ENCODE data around the gene FAM3C. TPM values are rescaled to one million over a fixed set of nuclear protein-coding genes. Genes with fewer than 3 reads are reported as not detected.

The FAM3C gene
- total and polyA plus RNA-seq, 2 of the 4 experiments (the other 2 are of a cell fraction): 11.5 to 45.8 TPM

DNA sequence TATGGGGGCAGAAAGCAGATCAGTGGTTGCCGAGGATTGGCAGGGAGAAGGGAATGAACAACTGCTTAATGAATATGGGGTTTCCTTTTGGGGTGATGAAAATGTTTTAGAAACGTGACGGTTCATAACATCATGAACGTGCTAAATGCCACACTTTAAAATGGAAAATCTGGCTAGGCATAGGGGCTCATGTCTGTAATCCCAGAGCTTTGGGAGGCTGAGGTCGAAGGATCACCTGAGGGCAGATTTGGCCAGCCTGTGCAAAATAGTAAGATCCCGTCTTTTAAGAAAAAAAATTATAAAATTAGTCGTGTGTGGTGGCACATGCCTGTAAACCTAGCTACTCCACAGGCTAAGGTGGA is 3.1 kb downstream of the FAM3C start:
- Histone ChIP-seq H3K4me3 (ENCODE audit: insufficient read depth, low read depth, low read length) (no peak overlapping the region), H3K27me3 (ENCODE audit: control insufficient read depth, insufficient read depth, low read length) (no peaks in the 10 kb centered on the region), H3K18ac (ENCODE audit: low read depth, low read length) (no peak overlapping the region), H3K36me3 (ENCODE audit: control insufficient read depth, insufficient read depth, low read length) (peaks cover 3% of the 10 kb centered on the region), H3K14ac (replicated peaks; ENCODE audit: low read depth, low read length) (no peak overlapping the region), H2BK15ac (ENCODE audit: low read depth, low read length) (no peak overlapping the region), H3K9ac (ENCODE audit: low read depth, low read length) (no peak overlapping the region), H3K79me1 (ENCODE audit: low read depth in 1 of 2, low read length in 2 of 2) (peaks cover 22 to 50% of the 10 kb centered on the region in 2 experiments), H2BK20ac (ENCODE audit: low read depth, low read length) (no peak overlapping the region), H2AK9ac (replicated peaks; ENCODE audit: low read depth, low read length, poor library complexity) (no peak overlapping the region), H4K5ac (ENCODE audit: low read depth, low read length) (no peak overlapping the region), H3K27ac (ENCODE audit: insufficient read depth, low read length) (no peak overlapping the region), H3K4ac (ENCODE audit: low read depth, low read length) (no peak overlapping the region), H2AFZ (replicated peaks; ENCODE audit: low read length, poor library complexity) (no peak overlapping the region), H3K23ac (ENCODE audit: low read depth, low read length) (no peak overlapping the region), H3K4me1 (ENCODE audit: control insufficient read depth, insufficient read depth, low read length) (no peaks in the 10 kb centered on the region), H4K91ac (ENCODE audit: insufficient read depth, low read depth, low read length) (no peak overlapping the region), H3K9me3 (ENCODE audit: control insufficient read depth, insufficient read depth, low read length) (no peaks in the 10 kb centered on the region), H2AK5ac (ENCODE audit: low read depth, low read length) (no peak overlapping the region), H2BK120ac (ENCODE audit: low read depth, low read length) (no peak overlapping the region), H3K4me2 (ENCODE audit: low read depth, low read length) (no peak overlapping the region), H4K20me1 (ENCODE audit: insufficient read depth, low read length) (peaks cover 18% of the 10 kb centered on the region), H3K56ac (ENCODE audit: extremely low read depth, insufficient read depth, low read length) (no peak overlapping the region), H2BK5ac (ENCODE audit: low read depth, low read length, poor library complexity, severe bottlenecking) (no peak overlapping the region), H3K9me1 (ENCODE audit: insufficient read depth, low read length) (no peaks in the 10 kb centered on the region), H4K8ac (ENCODE audit: low read depth in 2 of 2, low read length in 2 of 2) (no peak overlapping the region)
- WGBS, 2 experiments (ENCODE audit: extremely low coverage in 2 of 2, insufficient read length in 1 of 2): 100% methylated on average over 3 of the region's 7 CpGs; no CpG with 5 or more reads in 1 of the 2 experiments
- DNase-seq (no peak), ATAC-seq (ENCODE audit: low read depth) (no peak)
- ChIA-PET POLR2A (ENCODE audit: unreplicated experiment) (no interaction called here), CTCF (no interaction called here)
- dilution Hi-C loops (cut with HindIII; ENCODE audit: low sequenced_read_pairs, unreplicated experiment) (no loop called here), intact Hi-C loops (cut with micrococcal nuclease) (no loop called here), in situ Hi-C loops (cut with MboI; ENCODE audit: low sequenced_read_pairs) (no loop called here)
- BruUV-seq (replicated peaks): no TSS peak
- TF ChIP-seq, protein P1, sequence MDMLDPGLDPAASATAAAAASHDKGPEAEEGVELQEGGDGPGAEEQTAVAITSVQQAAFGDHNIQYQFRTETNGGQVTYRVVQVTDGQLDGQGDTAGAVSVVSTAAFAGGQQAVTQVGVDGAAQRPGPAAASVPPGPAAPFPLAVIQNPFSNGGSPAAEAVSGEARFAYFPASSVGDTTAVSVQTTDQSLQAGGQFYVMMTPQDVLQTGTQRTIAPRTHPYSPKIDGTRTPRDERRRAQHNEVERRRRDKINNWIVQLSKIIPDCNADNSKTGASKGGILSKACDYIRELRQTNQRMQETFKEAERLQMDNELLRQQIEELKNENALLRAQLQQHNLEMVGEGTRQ (IDR thresholded peaks at IDR 0.05; ENCODE audit: low read depth, low read length): no peak
- TF ChIP-seq MAFK (IDR thresholded peaks at IDR 0.05; ENCODE audit: low read depth, low read length): no peak
- TF ChIP-seq MXI1 (IDR thresholded peaks at IDR 0.05; ENCODE audit: borderline replicate concordance, low read depth, low read length): no peak
- TF ChIP-seq RCOR1 (IDR thresholded peaks at IDR 0.05; ENCODE audit: insufficient replicate concordance, low read length): no peak
- no peak for TF ChIP-seq FOS (IDR thresholded peaks at IDR 0.05; ENCODE audit: low read depth, low read length)
- no peak for TF ChIP-seq POLR2A (IDR thresholded peaks at IDR 0.05; ENCODE audit: low read depth, low read length)
- TF ChIP-seq RAD21 (IDR thresholded peaks at IDR 0.05; ENCODE audit: low read length): no peak
- TF ChIP-seq, protein P2, sequence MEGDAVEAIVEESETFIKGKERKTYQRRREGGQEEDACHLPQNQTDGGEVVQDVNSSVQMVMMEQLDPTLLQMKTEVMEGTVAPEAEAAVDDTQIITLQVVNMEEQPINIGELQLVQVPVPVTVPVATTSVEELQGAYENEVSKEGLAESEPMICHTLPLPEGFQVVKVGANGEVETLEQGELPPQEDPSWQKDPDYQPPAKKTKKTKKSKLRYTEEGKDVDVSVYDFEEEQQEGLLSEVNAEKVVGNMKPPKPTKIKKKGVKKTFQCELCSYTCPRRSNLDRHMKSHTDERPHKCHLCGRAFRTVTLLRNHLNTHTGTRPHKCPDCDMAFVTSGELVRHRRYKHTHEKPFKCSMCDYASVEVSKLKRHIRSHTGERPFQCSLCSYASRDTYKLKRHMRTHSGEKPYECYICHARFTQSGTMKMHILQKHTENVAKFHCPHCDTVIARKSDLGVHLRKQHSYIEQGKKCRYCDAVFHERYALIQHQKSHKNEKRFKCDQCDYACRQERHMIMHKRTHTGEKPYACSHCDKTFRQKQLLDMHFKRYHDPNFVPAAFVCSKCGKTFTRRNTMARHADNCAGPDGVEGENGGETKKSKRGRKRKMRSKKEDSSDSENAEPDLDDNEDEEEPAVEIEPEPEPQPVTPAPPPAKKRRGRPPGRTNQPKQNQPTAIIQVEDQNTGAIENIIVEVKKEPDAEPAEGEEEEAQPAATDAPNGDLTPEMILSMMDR (conservative IDR thresholded peaks at IDR 0.05; ENCODE audit: low read depth, low read length): no peak
- TF ChIP-seq SMC3 (IDR thresholded peaks at IDR 0.05; ENCODE audit: low read depth, low read length): no peak
- TF ChIP-seq BHLHE40 (IDR thresholded peaks at IDR 0.05; ENCODE audit: low read depth, low read length): no peak
- TF ChIP-seq NFE2L2 (IDR thresholded peaks at IDR 0.05; ENCODE audit: low read depth, low read length): no peak
- TF ChIP-seq CHD1 (IDR thresholded peaks at IDR 0.05; ENCODE audit: low read depth, low read length): no peak

All from IMR-90 (cell line).